Endothelial cell of hepatic sinusoid (primary cell): ENCODE measurements around the gene KBTBD3.
"Not testable (repeated sequence)": the region's sequence is repeated elsewhere in the genome, so short reads cannot be mapped to it uniquely, and the experiment has no call there.

Source experiments
- in situ Hi-C: cut with HindIII; loops from 2 replicates; pipeline ENCODE4 v1.10.0; 2017; ENCODE audit warnings: low sequenced_read_pairs

The KBTBD3 gene

GRCh38 chr11:106061954-106062949 lies 14.9 kb downstream of the KBTBD3 start:
- in situ Hi-C loops = no loop called here

GRCh38 chr11:106061249-106061784 lies 15.8 kb downstream of the KBTBD3 start:
- in situ Hi-C loops = no loop called here

- in situ Hi-C loops = no loop called here
Measured at GRCh38 chr11:106059617-106060016, 17.5 kb downstream of the KBTBD3 start.

- in situ Hi-C loops = not testable (repeated sequence)
Measured at GRCh38 chr11:106058377-106058776, 18.8 kb downstream of the KBTBD3 start.

GRCh38 chr11:106051103-106051502 lies 26.0 kb downstream of the KBTBD3 start:
- in situ Hi-C loops = no loop called here

- in situ Hi-C loops = no loop called here
Measured at GRCh38 chr11:106049727-106050476, 27.2 kb downstream of the KBTBD3 start.

GRCh38 chr11:106047631-106048030 lies 29.5 kb downstream of the KBTBD3 start:
- in situ Hi-C loops = no loop called here

GRCh38 chr11:106043540-106043939 lies 33.6 kb downstream of the KBTBD3 start:
- in situ Hi-C loops = no loop called here

- in situ Hi-C loops = no loop called here
Measured at GRCh38 chr11:106032861-106033260, 44.3 kb downstream of the KBTBD3 start.

- in situ Hi-C loops = no loop called here
Measured at GRCh38 chr11:106031936-106032335, 45.2 kb downstream of the KBTBD3 start.

- in situ Hi-C loops = no loop called here
Measured at GRCh38 chr11:106031202-106031810, 45.8 kb downstream of the KBTBD3 start.

GRCh38 chr11:106030609-106031008 lies 46.5 kb downstream of the KBTBD3 start:
- in situ Hi-C loops = no loop called here

- in situ Hi-C loops = no loop called here
Measured at GRCh38 chr11:106022795-106023275, 54.3 kb downstream of the KBTBD3 start.

- in situ Hi-C loops = no loop called here
Measured at GRCh38 chr11:106021967-106022794, 55.0 kb downstream of the KBTBD3 start, which contains the start of gene MSANTD4. Gene MSANTD4 (minus strand): TSS chr11:106022240. CDS start chr11:106010917, 11,323 bp downstream.

- in situ Hi-C loops = no loop called here
Measured at GRCh38 chr11:106021181-106021966, 55.8 kb downstream of the KBTBD3 start.

- in situ Hi-C loops = no loop called here
Measured at GRCh38 chr11:106017093-106017492, 60.1 kb downstream of the KBTBD3 start.

GRCh38 chr11:106015066-106015465 lies 62.1 kb downstream of the KBTBD3 start:
- in situ Hi-C loops = no loop called here

GRCh38 chr11:106014620-106015019 lies 62.5 kb downstream of the KBTBD3 start:
- in situ Hi-C loops = no loop called here

- in situ Hi-C loops = no loop called here
Measured at GRCh38 chr11:106014035-106014434, 63.1 kb downstream of the KBTBD3 start.
